DOHH2 (cell line): Measurements from ENCODE around the gene PKN1.
A peak's percentile ranks its signal among the peaks of the same experiment; 100 is the strongest.

Experiments
- H3F3A ChIP-seq: fragments of 200-600 bp; sonication (generic), shearing (Covaris generic); 2 replicates; pipeline ENCODE4 v1.6.0; 2016; ENCODE audit warnings: antibody characterized with exemption, mild to moderate bottlenecking; ENCODE audit not compliant: control insufficient read depth, insufficient read depth
- H3K27ac ChIP-seq: fragments of 200-600 bp; sonication (generic); 2 replicates; pipeline ENCODE4 v1.5.1; 2014; ENCODE audit warnings: low read depth, mild to moderate bottlenecking, low read length, moderate library complexity
- H3K27me3 ChIP-seq: fragments of 200-600 bp; sonication (generic); 2 replicates; pipeline ENCODE4 v1.6.1; 2014; ENCODE audit warnings: mild to moderate bottlenecking, low read length, mixed read lengths; ENCODE audit not compliant: control insufficient read depth
- H3K36me3 ChIP-seq: fragments of 200-600 bp; sonication (generic); 2 replicates; pipeline ENCODE4 v1.6.1; 2014; ENCODE audit warnings: mild to moderate bottlenecking, low read length, moderate library complexity, mixed read lengths; ENCODE audit not compliant: control insufficient read depth
- H3K4me1 ChIP-seq: fragments of 200-600 bp; sonication (generic); 2 replicates; pipeline ENCODE4 v1.6.1; 2014; ENCODE audit warnings: mild to moderate bottlenecking, low read length, mixed read lengths; ENCODE audit not compliant: control insufficient read depth
- H3K4me2 ChIP-seq: fragments of 200-600 bp; sonication (generic); 2 replicates; pipeline ENCODE4 v1.6.0; 2014; ENCODE audit warnings: mild to moderate bottlenecking, low read length, moderate library complexity
- H3K4me3 ChIP-seq: fragments of 200-600 bp; sonication (generic); 2 replicates; pipeline ENCODE4 v1.5.1; 2014; ENCODE audit warnings: mild to moderate bottlenecking, low read length, mixed read lengths
- H3K79me2 ChIP-seq: fragments of 200-600 bp; sonication (generic); 2 replicates; pipeline ENCODE4 v1.6.1; 2014; ENCODE audit warnings: mild to moderate bottlenecking, low read length, mixed read lengths; ENCODE audit not compliant: control insufficient read depth
- H3K9me2 ChIP-seq: fragments of 200-600 bp; sonication (generic); replicated peaks from 2 replicates; pipeline ENCODE4 v1.6.1; 2014; ENCODE audit warnings: mild to moderate bottlenecking, low read length, mixed read lengths; ENCODE audit not compliant: control insufficient read depth
- H3K9me3 ChIP-seq: fragments of 200-600 bp; sonication (generic); 2 replicates; pipeline ENCODE4 v1.6.1; 2014; ENCODE audit warnings: antibody characterized with exemption, low read length, mixed read lengths; ENCODE audit not compliant: control insufficient read depth, insufficient read depth
- H4K20me1 ChIP-seq: fragments of 200-600 bp; sonication (generic); 2 replicates; pipeline ENCODE4 v1.6.0; 2014; ENCODE audit warnings: low read depth, mild to moderate bottlenecking, antibody characterized with exemption, low read length, moderate library complexity; ENCODE audit not compliant: control insufficient read depth, insufficient read depth
- CTCF ChIP-seq: fragments of 200-600 bp; sonication (generic); IDR thresholded peaks from one replicate; pipeline ENCODE4 v1.5.1; 2014; ENCODE audit warnings: antibody characterized with exemption, mild to moderate bottlenecking, low read depth, low read length; ENCODE audit not compliant: poor library complexity, severe bottlenecking
- EZH2phosphoT487 ChIP-seq: fragments of 200-600 bp; sonication (generic); IDR thresholded peaks from 2 replicates; pipeline ENCODE4 v1.6.1; 2017; ENCODE audit warnings: borderline replicate concordance, mild to moderate bottlenecking, antibody characterized with exemption, low read length, moderate library complexity, mixed read lengths

The PKN1 gene

GRCh38 chr19:14434543-14435319, 1.6 kb downstream of the PKN1 start:
- peaks cover 12% of the 10 kb centered on the region for H3F3A ChIP-seq
- TF ChIP-seq CTCF (no peak), EZH2phosphoT487 (no peak)
- H3K36me3 ChIP-seq: peaks cover 27% of the 10 kb centered on the region
- H3K4me2 ChIP-seq: peak overlapping the region; percentile 84
- peaks cover 75% of the 10 kb centered on the region for H3K79me2 ChIP-seq
- H3K4me3 ChIP-seq: peak overlapping the region; percentile 76
- H3K27ac ChIP-seq: no peak overlapping the region; the same call in 1 of the 2 replicates
- H3K27me3 ChIP-seq: no peaks in the 10 kb centered on the region
- H4K20me1 ChIP-seq: peaks cover 8% of the 10 kb centered on the region
- H3K9me3 ChIP-seq: no peaks in the 10 kb centered on the region
- H3K9me2 ChIP-seq: no peaks in the 10 kb centered on the region
- peaks cover 77% of the 10 kb centered on the region for H3K4me1 ChIP-seq

- Histone ChIP-seq H3K36me3 (peaks cover 27% of the 10 kb centered on the region), H3K4me2 (peak overlapping the region; percentile 84), H3K79me2 (peaks cover 82% of the 10 kb centered on the region), H3K27ac (no peak overlapping the region), H3K9me3 (no peaks in the 10 kb centered on the region), H4K20me1 (peaks cover 8% of the 10 kb centered on the region), H3F3A (peaks cover 12% of the 10 kb centered on the region), H3K27me3 (no peaks in the 10 kb centered on the region), H3K4me1 (peaks cover 80% of the 10 kb centered on the region), H3K4me3 (0 out of 2 replicates have a peak overlapping the region, but pooled peaks have one; percentile 76), H3K9me2 (no peaks in the 10 kb centered on the region)
- no peak for TF ChIP-seq EZH2phosphoT487
- TF ChIP-seq CTCF: no peak
These were observed 2.4 kb downstream of the PKN1 start for GRCh38 chr19:14435320-14436050.

GRCh38 chr19:14437578-14438140, 4.6 kb downstream of the PKN1 start:
- TF ChIP-seq EZH2phosphoT487 (no peak), CTCF (no peak)
- H4K20me1 ChIP-seq: peaks cover 8% of the 10 kb centered on the region
- H3K4me1 ChIP-seq: peaks cover 62% of the 10 kb centered on the region
- H3K4me2 ChIP-seq: 0 out of 2 replicates have a peak overlapping the region, but pooled peaks have one; percentile 9
- H3K9me3 ChIP-seq: no peaks in the 10 kb centered on the region
- H3K27me3 ChIP-seq: no peaks in the 10 kb centered on the region
- H3K36me3 ChIP-seq: peaks cover 44% of the 10 kb centered on the region
- H3K9me2 ChIP-seq: no peaks in the 10 kb centered on the region
- H3F3A ChIP-seq: peaks cover 12% of the 10 kb centered on the region; the same call in 1 of the 2 replicates
- no peak overlapping the region for H3K4me3 ChIP-seq
- H3K79me2 ChIP-seq: peaks cover 90% of the 10 kb centered on the region
- H3K27ac ChIP-seq: no peak overlapping the region
